Transverse colon (tissue), 4 donors: ENCODE data around the gene TXNDC8. TPM values are rescaled to one million over a fixed set of nuclear protein-coding genes. Genes with fewer than 3 reads are reported as not detected.

Experiments
- DNase-seq: peaks from one replicate; pipeline ENCODE4 v3.0.0-alpha.2; 2019
- H3K27ac ChIP-seq, 4 donors: fragments of 200-600 bp; sonication (generic); 2 replicates each; pipeline ENCODE4 v1.5.1; 2016 to 2018; ENCODE audit warnings: inconsistent platforms in 4 of 4
- H3K27me3 ChIP-seq: fragments of 200-600 bp; sonication (generic); 2 replicates; pipeline ENCODE4 v1.5.1; 2017; ENCODE audit warnings: inconsistent platforms
- H3K36me3 ChIP-seq, 4 donors: fragments of 200-600 bp; sonication (generic); 2 replicates each; pipeline ENCODE4 v1.5.1; 2017 to 2019; ENCODE audit warnings: inconsistent platforms in 4 of 4
- H3K4me1 ChIP-seq, 4 donors: fragments of 200-600 bp; sonication (generic); 2 replicates each; pipeline ENCODE4 v1.5.1; 2017 to 2020; ENCODE audit warnings: inconsistent platforms in 4 of 4
- H3K4me3 ChIP-seq, 4 donors: fragments of 200-600 bp; sonication (generic); 1 replicate in 1 of 4; 2 replicates in 3 of 4; pipeline versions ENCODE4 v1.5.1 to v1.6.1; 2017 to 2019; ENCODE audit warnings: inconsistent platforms in 4 of 4
- H3K9me3 ChIP-seq, 2 donors: fragments of 200-600 bp; sonication (generic); 2 replicates each; pipeline ENCODE4 v1.5.1; 2017 to 2019; ENCODE audit warnings: inconsistent platforms in 2 of 2
- CTCF ChIP-seq, 5 experiments: fragments of 200-600 bp in 3 of 5; fragments of 450-650 bp in 2 of 5; sonication (generic) in 3 of 5; IDR thresholded peaks; 1 replicate in 2 of 5; 2 replicates in 3 of 5; pipeline ENCODE4 v1.5.1; 2016 to 2017; ENCODE audit warnings: antibody characterized with exemption in 5 of 5, inconsistent platforms in 3 of 5, mild to moderate bottlenecking in 2 of 5, moderate library complexity in 1 of 5
- EP300 ChIP-seq: sonication (generic); formaldehyde crosslinking; IDR thresholded peaks from one replicate; pipeline ENCODE4 v1.6.1; 2017; ENCODE audit warnings: antibody characterized with exemption, low read depth
- POLR2A ChIP-seq: fragments of 450-650 bp; IDR thresholded peaks from one replicate; pipeline ENCODE4 v1.6.1; 2016; ENCODE audit warnings: antibody characterized with exemption, mild to moderate bottlenecking, moderate library complexity
- POLR2AphosphoS5 ChIP-seq, 3 donors: sonication (generic); formaldehyde crosslinking; IDR thresholded peaks; one replicate each; pipeline ENCODE4 v1.6.1; 2016; ENCODE audit warnings: antibody characterized with exemption in 3 of 3
- WGBS, 2 donors: methylation state at CpG; one replicate each; pipeline ENCODE4 v1.1.5; 2018; ENCODE audit warnings: low coverage in 1 of 2; 5-methylcytosine and 5-hydroxymethylcytosine counted together
- in situ Hi-C, 4 donors: fragments of 200-750 bp; cut with MboI; loops; one replicate each; pipeline versions ENCODE4 v1.15.0 to v1.15.1; 2017; ENCODE audit warnings: low sequenced_read_pairs in 3 of 4, low pct_ligation_motif_present in 1 of 4, low pct_unique_long_range_greater_than_20kb in 1 of 4
- intact Hi-C: fragments of 100-400 bp; cut with DNase I; formaldehyde crosslinking; loops from one replicate; pipeline ENCODE4 v1.15.1; 2023; ENCODE audit warnings: low total_unique reads
- total RNA-seq, 4 donors: library from RNA; depleted of rRNA; stranded (reverse); fragments of >200 nt; gene quantifications; one replicate each; pipeline ENCODE4 v1.1.0, GENCODE V29; 2016

TXNDC8 gene
- total RNA-seq, 4 donors from 2014 or later: not detected

- no peak for DNase-seq
- in situ Hi-C loops: no loop called here
- WGBS, 2 donors: 11 to 28% methylated on average over 1 of the region's 1 CpG
Observed at GRCh38 chr9:110338143-110338542, 480 bp upstream of the TXNDC8 start.

GRCh38 chr9:110336363-110336762 lies 1.3 kb downstream of the TXNDC8 start:
- in situ Hi-C loops: no loop called here
- Histone ChIP-seq H3K27me3 (no peaks in the 10 kb centered on the region), H3K4me1 (peaks cover 0 to 4% (median 0%) of the 10 kb centered on the region in 4 donors), H3K27ac (no peak overlapping the region), H3K9me3 (no peaks in the 10 kb centered on the region), H3K4me3 (no peak overlapping the region), H3K36me3 (no peaks in the 10 kb centered on the region)
- WGBS, 2 donors: 77 to 86% methylated on average over 1 of the region's 1 CpG
- TF ChIP-seq POLR2A: no peak
- no peak for TF ChIP-seq POLR2AphosphoS5 (IDR thresholded peaks at IDR 0.05)
- no peak for TF ChIP-seq EP300
- no peak for TF ChIP-seq CTCF (IDR thresholded peaks at IDR 0.05)
- intact Hi-C loops: no loop called here
- DNase-seq: no peak

More at GRCh38 chr9:110338143-110338542, 480 bp upstream of the TXNDC8 start:
- Histone ChIP-seq H3K27me3 (no peaks in the 10 kb centered on the region), H3K36me3 (no peaks in the 10 kb centered on the region), H3K4me1 (peaks cover 0 to 4% (median 0%) of the 10 kb centered on the region in 4 donors), H3K27ac (no peak overlapping the region), H3K4me3 (no peak overlapping the region), H3K9me3 (no peaks in the 10 kb centered on the region)
- TF ChIP-seq POLR2AphosphoS5 (IDR thresholded peaks at IDR 0.05): no peak
- no peak for TF ChIP-seq EP300
- no peak for TF ChIP-seq POLR2A
- TF ChIP-seq CTCF (IDR thresholded peaks at IDR 0.05): no peak
- intact Hi-C loops: no loop called here

GRCh38 chr9:110334871-110335270 lies 2.8 kb downstream of the TXNDC8 start:
- TF ChIP-seq POLR2A: no peak
- TF ChIP-seq EP300: no peak
- TF ChIP-seq CTCF (IDR thresholded peaks at IDR 0.05): no peak
- TF ChIP-seq POLR2AphosphoS5 (IDR thresholded peaks at IDR 0.05): no peak

GRCh38 chr9:110334183-110334582 lies 3.5 kb downstream of the TXNDC8 start:
- no peak overlapping the region for H3K4me3 ChIP-seq
- intact Hi-C loops: no loop called here
- no peaks in the 10 kb centered on the region for H3K36me3 ChIP-seq
- TF ChIP-seq EP300: no peak
- no peak for TF ChIP-seq POLR2AphosphoS5 (IDR thresholded peaks at IDR 0.05)
- TF ChIP-seq CTCF (IDR thresholded peaks at IDR 0.05): no peak
- TF ChIP-seq POLR2A: no peak
- no peaks in the 10 kb centered on the region for H3K27me3 ChIP-seq
- no peaks in the 10 kb centered on the region for H3K9me3 ChIP-seq
- DNase-seq: no peak
- H3K4me1 ChIP-seq: peaks cover 0 to 4% (median 0%) of the 10 kb centered on the region in 4 donors
- WGBS, 2 donors: 57 to 65% methylated on average over 4 of the region's 4 CpGs
- in situ Hi-C loops: no loop called here
- no peak overlapping the region for H3K27ac ChIP-seq

More at GRCh38 chr9:110334871-110335270, 2.8 kb downstream of the TXNDC8 start:
- no peaks in the 10 kb centered on the region for H3K9me3 ChIP-seq
- DNase-seq: no peak
- H3K27ac ChIP-seq: no peak overlapping the region
- no peaks in the 10 kb centered on the region for H3K27me3 ChIP-seq
- in situ Hi-C loops: no loop called here
- no peaks in the 10 kb centered on the region for H3K36me3 ChIP-seq
- intact Hi-C loops: no loop called here
- H3K4me3 ChIP-seq: no peak overlapping the region
- peaks cover 0 to 4% (median 0%) of the 10 kb centered on the region in 4 donors for H3K4me1 ChIP-seq
